Mesendoderm (in vitro differentiated cells): ENCODE results near the gene PVR.

Experiments used
- DNase-seq: peaks from one replicate; pipeline ENCODE4 v3.0.0; 2013
- H2AK5ac ChIP-seq: 2 replicates; pipeline ENCODE4 v1.6.1; 2013; ENCODE audit warnings: low read length, inconsistent platforms
- H2BK120ac ChIP-seq: 2 replicates; pipeline ENCODE4 v1.6.1; 2013; ENCODE audit warnings: low read depth, mild to moderate bottlenecking, low read length, moderate library complexity, mixed read lengths
- H2BK15ac ChIP-seq: replicated peaks from 2 replicates; pipeline ENCODE4 v1.6.1; 2013; ENCODE audit warnings: low read depth, mild to moderate bottlenecking, moderate library complexity
- H2BK5ac ChIP-seq: 2 replicates; pipeline ENCODE4 v1.6.1; 2013; ENCODE audit warnings: low read length, inconsistent platforms
- H3K18ac ChIP-seq: 2 replicates; pipeline ENCODE4 v1.6.1; 2013; ENCODE audit warnings: mild to moderate bottlenecking, low read length, mixed read lengths
- H3K23ac ChIP-seq: one replicate; pipeline ENCODE4 v1.6.1; 2013; ENCODE audit warnings: low read length
- H3K27ac ChIP-seq: 2 replicates; pipeline ENCODE4 v1.5.1; 2013; ENCODE audit warnings: low read depth, mild to moderate bottlenecking, inconsistent platforms, low read length, moderate library complexity
- H3K27me3 ChIP-seq: 2 replicates; pipeline ENCODE4 v1.6.1; 2013; ENCODE audit warnings: low read length, control low read depth, mild to moderate bottlenecking, inconsistent platforms; ENCODE audit not compliant: insufficient read depth, poor library complexity
- H3K36me3 ChIP-seq: 2 replicates; pipeline ENCODE4 v1.6.1; 2013; ENCODE audit warnings: low read length, inconsistent platforms; ENCODE audit not compliant: control insufficient read depth, insufficient read depth
- H3K4ac ChIP-seq: one replicate; pipeline ENCODE4 v1.6.1; 2013; ENCODE audit warnings: low read depth, mild to moderate bottlenecking, low read length, moderate library complexity
- H3K4me1 ChIP-seq: 2 replicates; pipeline ENCODE4 v1.6.1; 2013; ENCODE audit warnings: low read depth, low read length, inconsistent platforms; ENCODE audit not compliant: control insufficient read depth
- H3K4me2 ChIP-seq: 2 replicates; pipeline ENCODE4 v1.6.1; 2013; ENCODE audit warnings: low read length
- H3K4me3 ChIP-seq: 2 replicates; pipeline ENCODE4 v1.5.1; 2013; ENCODE audit warnings: mild to moderate bottlenecking, low read length
- H3K56ac ChIP-seq: one replicate; pipeline ENCODE4 v1.6.1; 2013; ENCODE audit warnings: low read length
- H3K79me1 ChIP-seq: 2 replicates; pipeline ENCODE4 v1.6.1; 2013; ENCODE audit warnings: low read length, inconsistent platforms
- H3K79me2 ChIP-seq: 2 replicates; pipeline ENCODE4 v1.6.1; 2013; ENCODE audit warnings: mild to moderate bottlenecking, low read length; ENCODE audit not compliant: control insufficient read depth, insufficient read depth
- H3K9ac ChIP-seq: 2 replicates; pipeline ENCODE4 v1.6.1; 2013; ENCODE audit warnings: low read length, inconsistent platforms
- H4K5ac ChIP-seq: one replicate; pipeline ENCODE4 v1.6.1; 2013; ENCODE audit warnings: low read length
- H4K8ac ChIP-seq: one replicate; pipeline ENCODE4 v1.6.1; 2013; ENCODE audit warnings: low read depth, mild to moderate bottlenecking, control low read depth, low read length, moderate library complexity
- WGBS: extraction: QIAGEN DNeasy Blood & Tissue Kit; methylation state at CpG from one replicate; pipeline ENCODE4 v1.1.7; 2013; ENCODE audit warnings: low lambda C conversion rate, missing lambda C conversion rate; ENCODE audit not compliant: insufficient coverage; ENCODE audit errors: extremely low coverage; 5-methylcytosine and 5-hydroxymethylcytosine counted together

Gene PVR

DNA sequence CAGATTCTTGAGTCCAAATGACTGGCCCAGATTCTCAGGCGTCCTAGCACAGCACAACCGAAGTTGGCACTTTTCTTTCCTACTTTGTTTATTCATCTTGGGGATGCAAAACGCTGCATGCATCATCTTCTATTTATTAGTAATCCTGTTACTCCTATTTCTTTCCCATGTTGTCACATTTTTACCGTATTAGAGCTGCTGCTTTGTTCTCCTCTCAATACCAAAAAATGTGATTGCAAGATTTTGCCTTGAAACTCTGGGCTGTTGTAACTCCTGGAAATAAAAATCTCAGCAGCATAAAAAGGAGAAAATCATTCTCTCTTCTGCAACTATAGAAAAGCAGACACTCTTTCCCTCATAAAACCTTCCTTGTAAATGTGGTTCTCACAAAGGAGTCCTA lies 43.2 kb upstream of the PVR start:
- no CpG with 5 or more reads among the region's 4 CpGs for WGBS
- Histone ChIP-seq H3K79me1 (no peaks in the 10 kb centered on the region), H3K4ac (no peak overlapping the region), H2AK5ac (no peak overlapping the region), H3K79me2 (no peaks in the 10 kb centered on the region), H3K4me1 (peaks cover 2% of the 10 kb centered on the region), H2BK120ac (no peak overlapping the region), H4K8ac (no peak overlapping the region), H3K36me3 (no peaks in the 10 kb centered on the region), H2BK5ac (no peak overlapping the region), H3K9ac (no peak overlapping the region), H3K56ac (no peak overlapping the region), H3K4me2 (no peak overlapping the region), H3K4me3 (no peak overlapping the region), H2BK15ac (no peak overlapping the region), H3K27ac (no peak overlapping the region), H3K18ac (no peak overlapping the region), H3K27me3 (no peaks in the 10 kb centered on the region), H3K23ac (no peak overlapping the region), H4K5ac (no peak overlapping the region)
- no peak for DNase-seq

- Histone ChIP-seq H3K9ac (no peak overlapping the region), H3K56ac (no peak overlapping the region), H4K5ac (no peak overlapping the region), H2AK5ac (no peak overlapping the region), H2BK5ac (no peak overlapping the region), H2BK120ac (no peak overlapping the region), H4K8ac (no peak overlapping the region), H3K79me2 (no peaks in the 10 kb centered on the region), H3K4ac (no peak overlapping the region), H3K4me1 (peaks cover 2% of the 10 kb centered on the region), H2BK15ac (no peak overlapping the region), H3K27me3 (no peaks in the 10 kb centered on the region), H3K4me2 (no peak overlapping the region), H3K23ac (no peak overlapping the region), H3K4me3 (no peak overlapping the region), H3K27ac (no peak overlapping the region), H3K79me1 (no peaks in the 10 kb centered on the region), H3K36me3 (no peaks in the 10 kb centered on the region), H3K18ac (no peak overlapping the region)
- DNase-seq, result no peak
- WGBS, result no CpG with 5 or more reads among the region's 6 CpGs
Measured at GRCh38 chr19:44602081-44602480, 41.6 kb upstream of the PVR start.

GRCh38 chr19:44603201-44603945 lies 40.3 kb upstream of the PVR start:
- no peak overlapping the region for H4K5ac ChIP-seq
- no peaks in the 10 kb centered on the region for H3K27me3 ChIP-seq

GRCh38 chr19:44604241-44604640 lies 39.5 kb upstream of the PVR start:
- Histone ChIP-seq H4K5ac (no peak overlapping the region), H3K27ac (no peak overlapping the region), H3K4ac (no peak overlapping the region), H3K4me3 (no peak overlapping the region), H3K18ac (no peak overlapping the region), H2BK15ac (no peak overlapping the region), H3K56ac (no peak overlapping the region), H3K9ac (no peak overlapping the region), H3K4me2 (no peak overlapping the region), H3K79me2 (no peaks in the 10 kb centered on the region), H3K4me1 (peaks cover under 1% of the 10 kb centered on the region), H3K36me3 (no peaks in the 10 kb centered on the region), H2AK5ac (no peak overlapping the region), H3K23ac (no peak overlapping the region), H2BK120ac (no peak overlapping the region), H2BK5ac (no peak overlapping the region), H4K8ac (no peak overlapping the region), H3K27me3 (no peaks in the 10 kb centered on the region), H3K79me1 (no peaks in the 10 kb centered on the region)
- DNase-seq, result no peak
- no CpG with 5 or more reads among the region's 6 CpGs for whole genome bisulfite sequencing

More at GRCh38 chr19:44603201-44603945, 40.3 kb upstream of the PVR start:
- Histone ChIP-seq H3K23ac (no peak overlapping the region), H3K36me3 (no peaks in the 10 kb centered on the region), H2BK15ac (no peak overlapping the region), H3K9ac (no peak overlapping the region), H2BK120ac (no peak overlapping the region), H3K79me2 (no peaks in the 10 kb centered on the region), H3K4me1 (peaks cover 2% of the 10 kb centered on the region), H3K4me3 (no peak overlapping the region), H3K79me1 (no peaks in the 10 kb centered on the region), H2BK5ac (no peak overlapping the region), H3K18ac (no peak overlapping the region), H2AK5ac (no peak overlapping the region), H3K4me2 (no peak overlapping the region), H3K27ac (no peak overlapping the region), H3K56ac (no peak overlapping the region), H3K4ac (no peak overlapping the region), H4K8ac (no peak overlapping the region)
- WGBS, result no CpG with 5 or more reads among the region's 8 CpGs
- no peak for DNase-seq

DNA sequence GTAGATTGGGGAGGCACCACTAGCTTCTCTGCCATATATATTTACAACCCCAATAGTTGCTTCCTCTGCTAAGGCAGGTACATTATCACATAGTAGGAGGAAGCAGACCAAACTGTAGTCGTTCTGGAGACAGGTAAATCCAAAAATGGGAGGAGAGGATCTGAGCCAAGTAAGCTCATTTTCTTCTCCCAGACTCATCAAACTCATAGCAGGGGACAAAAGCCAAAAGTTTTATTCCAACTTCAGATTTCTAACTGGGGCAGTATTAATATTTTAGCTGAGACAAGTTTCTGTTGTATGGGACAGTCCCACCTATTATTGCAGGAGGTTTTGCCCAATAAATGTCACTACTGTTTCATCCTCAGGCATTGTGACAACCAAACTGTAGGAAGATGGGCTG lies 38.2 kb upstream of the PVR start:
- no peak overlapping the region for H4K8ac ChIP-seq
- H3K18ac ChIP-seq, result no peak overlapping the region
- no peak overlapping the region for H3K4me3 ChIP-seq
- no peak overlapping the region for H2BK120ac ChIP-seq
- no peaks in the 10 kb centered on the region for H3K36me3 ChIP-seq
- no peak overlapping the region for H3K56ac ChIP-seq
- no peak overlapping the region for H3K27ac ChIP-seq
- no peak overlapping the region for H2BK15ac ChIP-seq
- WGBS, result no CpG with 5 or more reads among the region's 1 CpG
- no peak overlapping the region for H3K4ac ChIP-seq
- DNase-seq, result no peak
- H3K4me1 ChIP-seq, result no peaks in the 10 kb centered on the region
- no peak overlapping the region for H2AK5ac ChIP-seq
- no peaks in the 10 kb centered on the region for H3K79me1 ChIP-seq
- no peak overlapping the region for H3K4me2 ChIP-seq
- no peak overlapping the region for H4K5ac ChIP-seq
- H2BK5ac ChIP-seq, result no peak overlapping the region
- no peaks in the 10 kb centered on the region for H3K79me2 ChIP-seq
- no peaks in the 10 kb centered on the region for H3K27me3 ChIP-seq
- H3K9ac ChIP-seq, result no peak overlapping the region
- H3K23ac ChIP-seq, result no peak overlapping the region

GRCh38 chr19:44607049-44607448 lies 36.7 kb upstream of the PVR start:
- Histone ChIP-seq H3K4me3 (no peak overlapping the region), H3K79me2 (no peaks in the 10 kb centered on the region), H3K56ac (no peak overlapping the region), H4K8ac (no peak overlapping the region), H3K79me1 (no peaks in the 10 kb centered on the region), H3K4ac (no peak overlapping the region), H2AK5ac (no peak overlapping the region), H3K36me3 (no peaks in the 10 kb centered on the region), H3K23ac (no peak overlapping the region), H3K4me1 (no peaks in the 10 kb centered on the region), H3K18ac (no peak overlapping the region), H3K27me3 (no peaks in the 10 kb centered on the region), H2BK120ac (no peak overlapping the region), H2BK5ac (no peak overlapping the region), H2BK15ac (no peak overlapping the region), H3K9ac (no peak overlapping the region), H4K5ac (no peak overlapping the region), H3K27ac (no peak overlapping the region), H3K4me2 (no peak overlapping the region)
- WGBS, result no CpG with 5 or more reads among the region's 2 CpGs
- DNase-seq, result no peak
